IMR-90 (cell line): Measurements from ENCODE around the gene EIF4A3. TPM values are rescaled to one million over a fixed set of nuclear protein-coding genes. Genes with fewer than 3 reads are reported as not detected.

Experiments used
- ATAC-seq: fragments of 200-7000 bp; cut with Tn5 transposase; 2 replicates; pipeline ENCODE4 v1.9.1; 2020; ENCODE audit warnings: low read depth, mild to moderate bottlenecking, moderate library complexity
- BruUV-seq: library from RNA; stranded (reverse); fragments of 400-500 nt; replicated peaks from 2 replicates; lab custom pipeline; 2021; lab: Mats Ljungman, UMichigan
- CTCF ChIA-PET: fragments of 300-600 bp; formaldehyde crosslinking; extraction: SDS; loops from one replicate; lab custom pipeline; 2021; ENCODE audit warnings: antibody characterized with exemption; lab: Yijun Ruan, JAX
- POLR2A ChIA-PET: fragments of 300-600 bp; sonication (Branson Sonifier 250); formaldehyde crosslinking; loops from one replicate; lab custom pipeline; 2022; ENCODE audit warnings: antibody characterized with exemption; ENCODE audit not compliant: unreplicated experiment; lab: Charles Lee
- DNase-seq: peaks from one replicate; pipeline ENCODE4 v3.0.0; 2013
- H2AFZ ChIP-seq: replicated peaks from 2 replicates; pipeline ENCODE3; 2013; ENCODE audit warnings: low read length, mild to moderate bottlenecking; ENCODE audit not compliant: poor library complexity
- H2AK5ac ChIP-seq: 2 replicates; pipeline ENCODE4 v1.6.1; 2013; ENCODE audit warnings: low read depth, low read length, inconsistent platforms
- H2AK9ac ChIP-seq: replicated peaks from 2 replicates; pipeline ENCODE3; 2013; ENCODE audit warnings: mild to moderate bottlenecking, low read depth, low read length, moderate library complexity; ENCODE audit not compliant: poor library complexity
- H2BK120ac ChIP-seq: 2 replicates; pipeline ENCODE4 v1.6.1; 2013; ENCODE audit warnings: low read depth, low read length, inconsistent platforms
- H2BK15ac ChIP-seq: 3 replicates; pipeline ENCODE4 v1.6.1; 2013; ENCODE audit warnings: low read depth, low read length, inconsistent platforms
- H2BK20ac ChIP-seq: 2 replicates; pipeline ENCODE4 v1.6.1; 2013; ENCODE audit warnings: low read depth, mild to moderate bottlenecking, inconsistent platforms, low read length, moderate library complexity
- H2BK5ac ChIP-seq: 2 replicates; pipeline ENCODE4 v1.6.1; 2013; ENCODE audit warnings: mild to moderate bottlenecking, low read depth, low read length, inconsistent platforms; ENCODE audit not compliant: poor library complexity, severe bottlenecking
- H3K14ac ChIP-seq: replicated peaks from 2 replicates; pipeline ENCODE4 v1.6.1; 2013; ENCODE audit warnings: low read depth, low read length, inconsistent platforms
- H3K18ac ChIP-seq: 2 replicates; pipeline ENCODE4 v1.6.1; 2013; ENCODE audit warnings: low read depth, low read length, control low read depth
- H3K23ac ChIP-seq: 2 replicates; pipeline ENCODE4 v1.6.1; 2013; ENCODE audit warnings: low read depth, low read length, inconsistent platforms
- H3K27ac ChIP-seq: 2 replicates; pipeline ENCODE4 v1.5.1; 2013; ENCODE audit warnings: mild to moderate bottlenecking, control low read depth, low read length; ENCODE audit not compliant: insufficient read depth
- H3K27me3 ChIP-seq: 2 replicates; pipeline ENCODE4 v1.6.1; 2013; ENCODE audit warnings: low read length; ENCODE audit not compliant: control insufficient read depth, insufficient read depth
- H3K36me3 ChIP-seq: 2 replicates; pipeline ENCODE4 v1.6.1; 2013; ENCODE audit warnings: low read length, mixed read lengths; ENCODE audit not compliant: control insufficient read depth, insufficient read depth
- H3K4ac ChIP-seq: 2 replicates; pipeline ENCODE4 v1.6.1; 2013; ENCODE audit warnings: low read depth, low read length, inconsistent platforms
- H3K4me1 ChIP-seq: 2 replicates; pipeline ENCODE4 v1.6.1; 2013; ENCODE audit warnings: low read length, mixed read lengths; ENCODE audit not compliant: control insufficient read depth, insufficient read depth
- H3K4me2 ChIP-seq: 2 replicates; pipeline ENCODE4 v1.6.1; 2013; ENCODE audit warnings: low read depth, mild to moderate bottlenecking, control low read depth, low read length, moderate library complexity
- H3K4me3 ChIP-seq: 2 replicates; pipeline ENCODE4 v1.5.1; 2013; ENCODE audit warnings: low read depth, mild to moderate bottlenecking, control low read depth, low read length, moderate library complexity; ENCODE audit not compliant: insufficient read depth
- H3K56ac ChIP-seq: 2 replicates; pipeline ENCODE4 v1.6.1; 2013; ENCODE audit warnings: low read length, inconsistent platforms; ENCODE audit not compliant: insufficient read depth; ENCODE audit errors: extremely low read depth
- H3K79me1 ChIP-seq, 2 experiments: 2 replicates each; pipeline ENCODE4 v1.6.1; 2013; ENCODE audit warnings: low read length in 2 of 2, inconsistent platforms in 1 of 2, low read depth in 1 of 2
- H3K9ac ChIP-seq: 2 replicates; pipeline ENCODE4 v1.6.1; 2013; ENCODE audit warnings: low read depth, low read length, control low read depth
- H3K9me1 ChIP-seq: 2 replicates; pipeline ENCODE4 v1.6.1; 2013; ENCODE audit warnings: low read length, inconsistent platforms; ENCODE audit not compliant: insufficient read depth
- H3K9me3 ChIP-seq: 2 replicates; pipeline ENCODE4 v1.6.1; 2013; ENCODE audit warnings: low read length; ENCODE audit not compliant: control insufficient read depth, insufficient read depth
- H4K20me1 ChIP-seq: 2 replicates; pipeline ENCODE4 v1.6.1; 2013; ENCODE audit warnings: low read length, inconsistent platforms; ENCODE audit not compliant: insufficient read depth
- H4K5ac ChIP-seq: 2 replicates; pipeline ENCODE4 v1.6.1; 2013; ENCODE audit warnings: mild to moderate bottlenecking, low read depth, low read length, control low read depth
- H4K8ac ChIP-seq, 2 experiments: 2 replicates each; pipeline ENCODE4 v1.6.1; 2013; ENCODE audit warnings: low read depth in 2 of 2, low read length in 2 of 2, control low read depth in 1 of 2, inconsistent platforms in 1 of 2
- H4K91ac ChIP-seq: 2 replicates; pipeline ENCODE4 v1.6.1; 2013; ENCODE audit warnings: low read depth, low read length, inconsistent platforms; ENCODE audit not compliant: insufficient read depth
- RCOR1 ChIP-seq: IDR thresholded peaks from 2 replicates; pipeline ENCODE4 v1.6.1; 2012; ENCODE audit warnings: mild to moderate bottlenecking, low read length, improper control_type of control experiment; ENCODE audit not compliant: insufficient replicate concordance
- WGBS, 2 experiments: methylation state at CpG; one replicate each; pipeline versions ENCODE4 v1.1.5 to v1.1.7; 2013; ENCODE audit warnings: missing lambda C conversion rate in 2 of 2; ENCODE audit not compliant: insufficient read length in 1 of 2; ENCODE audit errors: extremely low coverage in 2 of 2; 5-methylcytosine and 5-hydroxymethylcytosine counted together
- dilution Hi-C: fragments of 300-500 bp; cut with HindIII; formaldehyde crosslinking; loops from one replicate; pipeline ENCODE4 v1.14.3; 2018; ENCODE audit warnings: low sequenced_read_pairs; ENCODE audit not compliant: unreplicated experiment
- in situ Hi-C: fragments of 300-500 bp; cut with MboI; formaldehyde crosslinking; loops from 3 replicates; pipeline ENCODE4 v1.14.3; 2019; ENCODE audit warnings: low sequenced_read_pairs, inconsistent platforms, mixed read lengths
- intact Hi-C: fragments of 100-400 bp; cut with micrococcal nuclease; formaldehyde crosslinking; loops from 2 replicates; pipeline ENCODE4 v1.10.0; 2022
- polyA plus RNA-seq, 3 experiments: library from polyadenylated mRNA; depleted of rRNA; stranded (reverse); fragments of >200 nt; gene quantifications; 2 replicates each; pipeline ENCODE4 v1.2.3, GENCODE V29; 2012; ENCODE audit warnings: low replicate concordance in 1 of 3
- total RNA-seq: library from RNA; depleted of rRNA; stranded (reverse); fragments of >200 nt; gene quantifications from 2 replicates; pipeline ENCODE4 v1.2.3, GENCODE V29; 2012
- TF ChIP-seq, protein P1 (sequence below): fragments of 150-350 bp; IDR thresholded peaks from 2 replicates; pipeline ENCODE4 v1.6.1; 2016; ENCODE audit warnings: low read depth, mild to moderate bottlenecking, low read length, moderate library complexity, borderline replicate concordance

The EIF4A3 gene
- total and polyA plus RNA-seq, 2 of the 4 experiments (the other 2 are of a cell fraction): 85.3 to 97.1 TPM

DNA sequence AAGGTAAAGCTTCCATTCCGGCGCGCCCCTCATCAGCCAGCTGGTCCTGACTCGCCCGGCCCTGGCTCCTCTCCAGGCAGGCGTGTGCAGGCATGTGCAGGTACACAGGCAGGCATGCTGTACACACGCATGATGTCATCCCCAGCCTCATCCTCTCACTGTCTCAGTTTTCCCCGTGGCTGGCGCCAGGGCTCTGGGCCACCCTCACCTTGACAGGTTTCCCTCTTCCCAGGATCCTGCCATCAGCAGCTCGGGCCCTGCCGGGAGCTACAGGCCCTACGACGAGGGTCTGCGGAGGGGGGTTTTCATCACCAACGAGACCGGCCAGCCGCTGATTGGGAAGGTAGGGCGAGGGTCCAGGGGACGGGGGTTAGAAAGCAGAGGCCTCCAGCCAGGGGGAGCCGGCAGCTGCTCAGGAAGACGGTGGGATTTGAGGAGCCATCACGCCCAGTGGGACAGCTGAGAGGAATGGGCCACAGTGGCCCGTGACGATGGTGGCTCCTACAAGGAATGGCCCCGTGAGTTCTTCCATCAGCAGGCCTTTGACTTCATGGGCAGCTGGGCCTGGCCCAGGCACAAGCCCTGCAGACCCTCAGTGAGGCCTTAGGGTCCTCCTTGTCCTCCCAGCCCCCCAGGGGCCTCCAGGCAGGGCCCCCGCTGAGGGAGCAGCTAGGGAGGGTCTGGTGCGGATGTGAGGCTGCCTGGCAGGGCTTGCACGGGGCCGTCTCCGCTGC is 37.0 kb downstream of the EIF4A3 start:
- ChIA-PET CTCF (no interaction called here), POLR2A (no interaction called here)
- intact Hi-C loops: no loop called here

More for the DNA sequence above, 37.0 kb downstream of the EIF4A3 start:
- no peaks in the 10 kb centered on the region for H3K9me3 ChIP-seq
- no peak overlapping the region for H4K5ac ChIP-seq
- peaks cover 3% of the 10 kb centered on the region; the same call in 1 of the 2 replicates for H3K36me3 ChIP-seq
- ATAC-seq: no peak
- no peaks in the 10 kb centered on the region for H3K27me3 ChIP-seq
- no peak overlapping the region for H3K4me3 ChIP-seq
- no peak overlapping the region for H2BK120ac ChIP-seq
- H3K18ac ChIP-seq: no peak overlapping the region
- no peak for DNase-seq
- no peaks in the 10 kb centered on the region for H4K20me1 ChIP-seq
- no peaks in the 10 kb centered on the region; the same call in 1 of the 2 replicates for H3K4me1 ChIP-seq
- no peak overlapping the region for H2BK5ac ChIP-seq
- H2BK15ac ChIP-seq: no peak overlapping the region
- H3K9ac ChIP-seq: no peak overlapping the region
- dilution Hi-C loops: no loop called here
- in situ Hi-C loops: no loop called here
- no peak overlapping the region for H3K27ac ChIP-seq
- H3K79me1 ChIP-seq: no peaks in the 10 kb centered on the region
- no peak overlapping the region for H4K91ac ChIP-seq
- H3K4me2 ChIP-seq: no peak overlapping the region
- no peak overlapping the region for H2BK20ac ChIP-seq
- H2AFZ ChIP-seq: no peak overlapping the region
- H2AK9ac ChIP-seq: no peak overlapping the region
- H3K4ac ChIP-seq: no peak overlapping the region
- TF ChIP-seq, protein P1, sequence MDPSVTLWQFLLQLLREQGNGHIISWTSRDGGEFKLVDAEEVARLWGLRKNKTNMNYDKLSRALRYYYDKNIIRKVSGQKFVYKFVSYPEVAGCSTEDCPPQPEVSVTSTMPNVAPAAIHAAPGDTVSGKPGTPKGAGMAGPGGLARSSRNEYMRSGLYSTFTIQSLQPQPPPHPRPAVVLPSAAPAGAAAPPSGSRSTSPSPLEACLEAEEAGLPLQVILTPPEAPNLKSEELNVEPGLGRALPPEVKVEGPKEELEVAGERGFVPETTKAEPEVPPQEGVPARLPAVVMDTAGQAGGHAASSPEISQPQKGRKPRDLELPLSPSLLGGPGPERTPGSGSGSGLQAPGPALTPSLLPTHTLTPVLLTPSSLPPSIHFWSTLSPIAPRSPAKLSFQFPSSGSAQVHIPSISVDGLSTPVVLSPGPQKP: no peak
- no peak for TF ChIP-seq RCOR1
- H2AK5ac ChIP-seq: no peak overlapping the region
- 87% methylated on average over 19 of the region's 30 CpGs; no CpG with 5 or more reads in 1 of the 2 experiments for WGBS, 2 experiments
- H3K14ac ChIP-seq: no peak overlapping the region
- H3K23ac ChIP-seq: no peak overlapping the region
- no peak overlapping the region for H3K56ac ChIP-seq
- no TSS peak for BruUV-seq
- no peak overlapping the region for H4K8ac ChIP-seq
- no peaks in the 10 kb centered on the region for H3K9me1 ChIP-seq
